Measurements from ENCODE around the gene BRIX1. TPM values are rescaled to one million over a fixed set of nuclear protein-coding genes. Genes with fewer than 3 reads are reported as not detected.
A peak's percentile ranks its signal among the peaks of the same experiment; 100 is the strongest.

Gene BRIX1
- total RNA-seq, 2 experiments from 2014 or later, result 65.3 to 75.6 TPM

DNA sequence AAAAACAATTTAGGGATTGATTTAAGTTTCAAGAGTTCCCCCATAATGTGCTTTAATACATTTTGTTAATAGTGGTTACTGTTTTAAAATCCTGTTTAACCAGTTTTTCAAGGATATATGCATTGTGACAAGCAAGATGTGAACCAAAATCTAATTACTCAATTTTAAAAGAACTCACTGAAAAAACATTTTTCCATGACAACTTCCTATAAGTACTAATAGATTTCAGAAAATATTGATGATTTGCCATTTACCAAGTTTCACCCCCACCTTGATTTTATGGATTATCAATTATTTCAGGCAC, 8.9 kb downstream of the BRIX1 start:
- Histone ChIP-seq H3K9me3 (ENCODE audit: low read length) (no peaks in the 10 kb centered on the region), H3K4me1 (ENCODE audit: insufficient read depth, low read length, poor library complexity, severe bottlenecking) (peaks cover 29% of the 10 kb centered on the region), H3K79me2 (ENCODE audit: insufficient read depth, low read depth, low read length) (peaks cover 65% of the 10 kb centered on the region), H3K4me3 (ENCODE audit: low read depth, low read length, poor library complexity, severe bottlenecking) (no peak overlapping the region), H2AFZ (ENCODE audit: low read length) (no peak overlapping the region), H3K4me2 (ENCODE audit: low read length) (no peak overlapping the region), H3K9me2 (ENCODE audit: insufficient read depth, low read length) (no peaks in the 10 kb centered on the region), H3K36me3 (ENCODE audit: insufficient read depth, low read length) (peaks cover 91% of the 10 kb centered on the region), H4K20me1 (ENCODE audit: insufficient read depth, low read length) (peaks cover 29% of the 10 kb centered on the region), H3K27ac (ENCODE audit: low read depth, low read length, poor library complexity, severe bottlenecking) (no peak overlapping the region)
- DNase-seq (ENCODE audit: low spot score), result no peak
- intact Hi-C loops (cut with micrococcal nuclease; ENCODE audit: unreplicated experiment), result no loop called here
- ChIA-PET POLR2A (interaction anchor here (1.1 kb wide), 1 partner anchor 9 kb away, joined by 6 read pairs; the partner anchor contains the start of genes BRIX1 and RAD1), CTCF (ENCODE audit: unreplicated experiment) (no interaction called here)
- no TSS peak for BruUV-seq (replicated peaks)
- TF ChIP-seq, protein P1, sequence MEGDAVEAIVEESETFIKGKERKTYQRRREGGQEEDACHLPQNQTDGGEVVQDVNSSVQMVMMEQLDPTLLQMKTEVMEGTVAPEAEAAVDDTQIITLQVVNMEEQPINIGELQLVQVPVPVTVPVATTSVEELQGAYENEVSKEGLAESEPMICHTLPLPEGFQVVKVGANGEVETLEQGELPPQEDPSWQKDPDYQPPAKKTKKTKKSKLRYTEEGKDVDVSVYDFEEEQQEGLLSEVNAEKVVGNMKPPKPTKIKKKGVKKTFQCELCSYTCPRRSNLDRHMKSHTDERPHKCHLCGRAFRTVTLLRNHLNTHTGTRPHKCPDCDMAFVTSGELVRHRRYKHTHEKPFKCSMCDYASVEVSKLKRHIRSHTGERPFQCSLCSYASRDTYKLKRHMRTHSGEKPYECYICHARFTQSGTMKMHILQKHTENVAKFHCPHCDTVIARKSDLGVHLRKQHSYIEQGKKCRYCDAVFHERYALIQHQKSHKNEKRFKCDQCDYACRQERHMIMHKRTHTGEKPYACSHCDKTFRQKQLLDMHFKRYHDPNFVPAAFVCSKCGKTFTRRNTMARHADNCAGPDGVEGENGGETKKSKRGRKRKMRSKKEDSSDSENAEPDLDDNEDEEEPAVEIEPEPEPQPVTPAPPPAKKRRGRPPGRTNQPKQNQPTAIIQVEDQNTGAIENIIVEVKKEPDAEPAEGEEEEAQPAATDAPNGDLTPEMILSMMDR (conservative IDR thresholded peaks at IDR 0.05; ENCODE audit: low read length), result no peak
- TF ChIP-seq EZH2phosphoT487 (IDR thresholded peaks at IDR 0.05; ENCODE audit: borderline replicate concordance, low read depth, low read length), result no peak

GRCh38 chr5:34926318-34926888, 10.9 kb downstream of the BRIX1 start:
- Histone ChIP-seq H3K36me3 (ENCODE audit: insufficient read depth, low read length) (peaks cover 71% of the 10 kb centered on the region), H4K20me1 (ENCODE audit: insufficient read depth, low read length) (peaks cover 35% of the 10 kb centered on the region), H3K4me1 (ENCODE audit: insufficient read depth, low read length, poor library complexity, severe bottlenecking) (peaks cover 38% of the 10 kb centered on the region), H3K9me2 (ENCODE audit: insufficient read depth, low read length) (no peaks in the 10 kb centered on the region), H3K79me2 (ENCODE audit: insufficient read depth, low read depth, low read length) (peaks cover 63% of the 10 kb centered on the region), H2AFZ (ENCODE audit: low read length) (no peak overlapping the region), H3K27ac (ENCODE audit: low read depth, low read length, poor library complexity, severe bottlenecking) (peak overlapping the region; percentile 29), H3K9me3 (ENCODE audit: low read length) (no peaks in the 10 kb centered on the region), H3K4me3 (ENCODE audit: low read depth, low read length, poor library complexity, severe bottlenecking) (no peak overlapping the region), H3K4me2 (ENCODE audit: low read length) (0 out of 2 replicates have a peak overlapping the region, but pooled peaks have one; percentile 2)
- BruUV-seq (replicated peaks), result no TSS peak
- intact Hi-C loops (cut with micrococcal nuclease; ENCODE audit: unreplicated experiment), result loop anchor here (5.0 kb wide), 1 partner anchor 1316 kb away; the partner anchor contains the start of gene NADK2
- POLR2A ChIA-PET, result no interaction called here
- no peak for TF ChIP-seq EZH2phosphoT487 (IDR thresholded peaks at IDR 0.05; ENCODE audit: borderline replicate concordance, low read depth, low read length)
- TF ChIP-seq, protein P1 (conservative IDR thresholded peaks at IDR 0.05; ENCODE audit: low read length), result no peak
- no peak for DNase-seq (ENCODE audit: low spot score)
- CTCF ChIA-PET (ENCODE audit: unreplicated experiment), result no interaction called here

DNA sequence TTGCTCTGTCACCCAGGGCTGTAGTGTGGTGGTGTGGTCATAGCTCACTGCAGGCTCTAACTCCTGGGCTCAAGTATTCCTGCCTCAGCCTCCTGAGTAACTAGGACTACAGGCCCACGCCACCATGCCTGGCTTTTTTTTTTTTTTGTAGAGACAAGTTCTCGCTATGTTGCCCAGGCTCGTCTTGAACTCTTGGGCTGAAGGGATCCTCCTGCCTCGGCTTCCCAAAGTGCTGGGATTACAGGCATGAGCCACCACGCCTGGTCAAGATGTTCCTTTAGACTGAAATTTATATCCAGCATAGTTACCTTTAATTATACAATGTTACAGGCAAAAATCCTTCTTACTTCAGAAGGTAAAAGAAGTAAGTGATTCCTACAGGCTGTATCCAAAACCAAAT, 12.3 kb downstream of the BRIX1 start:
- peaks cover 66% of the 10 kb centered on the region for H3K36me3 ChIP-seq (ENCODE audit: insufficient read depth, low read length)
- TF ChIP-seq, protein P1 (conservative IDR thresholded peaks at IDR 0.05; ENCODE audit: low read length), result no peak
- no peak for TF ChIP-seq EZH2phosphoT487 (IDR thresholded peaks at IDR 0.05; ENCODE audit: borderline replicate concordance, low read depth, low read length)
- intact Hi-C loops (cut with micrococcal nuclease; ENCODE audit: unreplicated experiment), result loop anchor here (5.0 kb wide), 1 partner anchor 1315 kb away; the partner anchor contains the start of gene NADK2
- H3K9me2 ChIP-seq (ENCODE audit: insufficient read depth, low read length), result no peaks in the 10 kb centered on the region
- ChIA-PET CTCF (ENCODE audit: unreplicated experiment) (no interaction called here), POLR2A (interaction anchor here (0.5 to 3.6 kb wide), 2 partner anchors 12 to 24 kb away, joined by 3 to 102 read pairs; partner anchors contain the start of genes BRIX1 and RAD1)
- peaks cover 37% of the 10 kb centered on the region for H4K20me1 ChIP-seq (ENCODE audit: insufficient read depth, low read length)
- DNase-seq (ENCODE audit: low spot score), result no peak
- peaks cover 38% of the 10 kb centered on the region for H3K4me1 ChIP-seq (ENCODE audit: insufficient read depth, low read length, poor library complexity, severe bottlenecking)
- H3K9me3 ChIP-seq (ENCODE audit: low read length), result no peaks in the 10 kb centered on the region
- no peak overlapping the region for H3K4me3 ChIP-seq (ENCODE audit: low read depth, low read length, poor library complexity, severe bottlenecking)
- H3K27ac ChIP-seq (ENCODE audit: low read depth, low read length, poor library complexity, severe bottlenecking), result peak overlapping the region; percentile 28
- peaks cover 61% of the 10 kb centered on the region for H3K79me2 ChIP-seq (ENCODE audit: insufficient read depth, low read depth, low read length)
- H2AFZ ChIP-seq (ENCODE audit: low read length), result no peak overlapping the region
- peak overlapping the region; percentile 71 for H3K4me2 ChIP-seq (ENCODE audit: low read length)
- BruUV-seq (replicated peaks), result no TSS peak
